NCI-H82 (cell line): ENCODE measurements around the gene PCYT1B.
A peak's percentile ranks its signal among the peaks of the same experiment; 100 is the strongest.
"Not testable (repeated sequence)": the region's sequence is repeated elsewhere in the genome, so short reads cannot be mapped to it uniquely, and the experiment has no call there.

Experiments
- DNase-seq: peaks from one replicate; lab custom pipeline; 2025; lab: John Stamatoyannopoulos, UW

PCYT1B gene

DNA sequence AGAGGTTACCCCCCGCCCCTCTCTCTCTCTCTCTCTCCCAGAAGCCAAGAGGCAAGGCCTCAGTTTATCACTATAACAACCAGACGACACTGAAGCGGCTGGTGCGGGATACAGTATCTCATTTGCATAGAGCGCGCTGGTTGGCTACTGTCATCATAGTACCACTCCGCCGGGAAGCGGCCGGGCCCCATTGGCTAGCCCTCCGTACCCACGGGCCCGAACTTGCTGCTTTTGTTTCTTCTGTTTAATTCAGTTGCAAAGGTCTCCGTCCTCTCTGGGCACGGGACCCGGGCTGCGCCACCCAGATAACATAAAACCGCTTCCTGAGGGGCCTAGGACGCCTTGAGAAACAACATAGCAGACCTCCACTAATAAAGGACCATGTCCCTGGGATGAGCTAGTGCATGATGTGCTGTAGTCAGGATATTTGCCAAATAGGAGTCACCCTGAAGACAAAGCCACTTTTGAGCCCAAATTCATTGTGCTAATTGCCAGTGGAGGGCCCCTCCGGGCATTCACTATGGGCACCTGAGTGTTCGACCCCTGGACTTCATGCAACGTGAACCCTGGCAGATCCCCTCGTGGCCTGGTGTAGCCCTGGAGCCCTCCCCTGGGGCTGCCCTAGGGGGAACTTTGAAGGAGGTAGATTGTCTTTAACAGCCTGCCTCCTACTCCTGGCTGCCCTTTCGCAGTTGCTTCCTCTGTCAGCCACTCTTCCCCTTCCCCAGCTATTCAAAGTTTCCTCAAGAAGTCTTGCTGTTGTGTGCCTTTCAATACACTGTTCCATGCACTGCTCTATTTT, at the start of gene PCYT1B:
Gene PCYT1B (minus strand): TSS at position 91 of the 802 bp plus-strand sequence. CDS start 242 bp downstream, outside the sequence.
- peak; percentile 94 for DNase-seq

- DNase-seq: peak; percentile 50
Observed at GRCh38 chrX:24696294-24696693, 49.1 kb upstream of the PCYT1B start.

GRCh38 chrX:24694825-24695224, 47.7 kb upstream of the PCYT1B start:
- peak; percentile 5 for DNase-seq

DNA sequence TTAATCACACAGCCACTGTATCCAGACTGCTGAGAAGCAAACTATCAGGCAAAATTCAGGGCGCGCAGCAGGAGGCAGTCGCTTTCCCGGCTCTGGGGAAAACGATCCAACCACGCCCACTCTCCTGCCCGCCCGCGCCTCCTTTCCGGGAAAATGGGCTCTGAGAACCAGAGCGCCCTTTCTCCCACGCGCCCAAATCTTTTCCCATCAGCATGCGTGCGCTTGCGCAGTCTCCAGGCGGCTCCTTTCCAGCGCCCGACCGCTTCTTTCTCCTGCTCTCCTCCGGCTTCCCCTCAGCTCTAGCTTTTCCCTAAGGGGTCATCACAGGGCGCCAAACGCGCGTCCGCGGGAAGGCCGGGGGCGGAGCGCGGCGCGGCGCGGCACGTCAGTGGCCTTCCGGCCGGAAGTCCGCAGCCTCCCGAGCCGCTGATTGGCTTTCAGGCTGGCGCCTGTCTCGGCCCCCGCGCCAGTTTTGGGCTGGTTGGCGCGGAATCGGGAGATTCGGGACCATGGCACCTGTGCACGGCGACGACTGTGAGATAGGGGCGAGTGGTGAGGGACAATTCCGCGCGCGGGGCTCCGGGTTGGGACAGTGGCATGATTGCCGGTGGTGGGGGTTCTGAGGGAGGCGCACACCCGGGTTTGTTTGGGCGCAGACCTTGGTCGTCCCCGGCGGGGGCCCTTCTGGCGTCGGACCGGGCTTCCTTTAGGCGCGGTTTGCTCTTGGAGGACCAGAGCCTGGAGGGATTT, 46.5 kb upstream of the PCYT1B start, which contains the start of gene POLA1:
Gene POLA1 (plus strand): TSS at position 466 of the 750 bp plus-strand sequence. CDS start 44 bp downstream, at position 510.
- peak; percentile 99 for DNase-seq

- peak; percentile 80 for DNase-seq
Observed at GRCh38 chrX:24692305-24692704, 45.2 kb upstream of the PCYT1B start.

- no peak for DNase-seq
Observed at GRCh38 chrX:24684048-24684447, 36.9 kb upstream of the PCYT1B start.

GRCh38 chrX:24682739-24683432, 35.7 kb upstream of the PCYT1B start:
- no peak for DNase-seq

DNA sequence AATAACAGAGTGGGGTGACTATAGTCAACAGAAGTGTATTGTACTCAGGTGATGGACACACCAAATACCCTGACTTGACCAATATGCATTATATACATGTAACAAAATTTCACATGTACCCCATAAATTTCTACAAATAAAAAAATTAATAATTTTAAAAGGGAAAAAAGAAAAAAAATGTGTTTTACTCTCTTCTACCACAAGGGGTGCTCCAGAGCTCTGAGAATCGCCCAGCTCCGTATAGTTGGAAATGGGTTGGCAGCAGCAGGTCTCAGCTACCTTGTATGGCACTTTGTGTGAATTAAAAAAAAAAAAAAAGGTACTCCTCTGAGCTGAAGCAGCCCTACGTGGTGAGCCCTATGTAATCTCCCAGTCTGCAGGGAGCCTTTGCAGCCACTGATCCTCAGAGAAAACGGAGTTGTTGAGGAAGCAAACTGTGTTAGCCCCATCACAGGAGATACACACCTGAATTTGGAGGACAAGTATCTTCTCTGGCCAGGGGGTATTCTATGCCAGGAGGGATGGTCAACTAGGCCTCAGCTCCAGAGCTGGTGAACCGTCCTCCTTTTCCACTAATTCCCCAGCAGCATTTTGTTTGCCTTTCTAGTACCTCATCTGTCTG, 29.4 kb upstream of the PCYT1B start:
- peak; percentile 48 for DNase-seq

DNA sequence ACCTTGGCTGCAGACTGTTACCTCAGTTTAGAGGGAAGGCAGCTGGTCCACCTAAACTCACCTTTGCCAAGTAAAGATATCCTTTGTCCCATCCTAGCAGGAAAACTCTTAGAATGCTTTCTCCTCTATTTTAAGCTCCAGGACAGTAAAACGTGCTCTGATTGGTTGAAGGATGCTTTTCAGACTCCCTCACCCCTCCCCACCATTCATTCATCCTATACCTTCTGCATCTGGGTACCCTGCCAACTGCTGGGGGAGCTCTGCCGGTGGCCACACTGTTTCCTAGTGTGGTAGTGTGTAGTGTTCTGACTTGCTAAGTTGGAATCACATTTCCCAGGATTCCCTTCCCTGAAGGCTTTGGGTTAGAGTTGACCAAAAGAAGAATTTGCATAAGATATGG, 26.3 kb upstream of the PCYT1B start:
- DNase-seq: no peak

GRCh38 chrX:24672701-24673190, 25.6 kb upstream of the PCYT1B start:
- no peak for DNase-seq

DNA sequence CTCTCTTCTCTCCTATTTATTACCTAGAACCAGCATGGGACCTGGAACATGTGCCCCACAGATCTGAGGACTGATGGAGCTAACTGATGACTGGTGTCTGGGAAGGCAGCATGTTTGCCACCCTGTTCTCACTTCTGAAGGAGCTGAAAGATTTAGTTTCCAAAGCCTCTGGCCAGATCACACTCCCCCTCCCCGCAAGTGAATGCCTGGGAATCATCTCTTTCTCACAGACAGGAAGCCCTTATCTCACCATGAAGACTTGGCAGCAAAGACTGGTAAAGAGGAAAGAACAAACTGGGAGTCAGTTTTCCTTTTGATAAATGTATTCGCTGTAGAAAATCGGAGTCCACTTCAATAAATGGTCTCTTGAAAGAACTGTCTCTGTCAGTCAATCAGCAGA, 21.0 kb upstream of the PCYT1B start:
- no peak for DNase-seq

DNA sequence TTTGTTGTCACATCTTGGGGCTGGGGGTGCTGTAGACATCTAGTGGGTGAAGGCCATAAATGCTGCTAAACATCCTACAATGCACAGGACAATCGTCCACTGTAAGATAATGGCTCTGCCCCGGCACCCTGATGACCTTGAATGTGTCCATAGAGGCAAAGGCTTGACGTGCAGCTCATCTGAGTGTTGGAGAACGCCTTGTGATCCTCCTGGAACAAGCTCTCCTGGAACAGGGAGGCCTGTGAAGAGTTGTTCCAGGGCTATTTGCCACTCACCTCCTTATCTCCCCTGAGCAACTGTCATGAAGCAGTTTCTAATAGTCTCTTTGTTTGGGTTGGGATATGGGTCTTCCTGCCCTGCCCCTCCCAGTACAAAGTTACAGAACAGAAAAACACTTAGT, 15.2 kb upstream of the PCYT1B start:
- no peak for DNase-seq

DNA sequence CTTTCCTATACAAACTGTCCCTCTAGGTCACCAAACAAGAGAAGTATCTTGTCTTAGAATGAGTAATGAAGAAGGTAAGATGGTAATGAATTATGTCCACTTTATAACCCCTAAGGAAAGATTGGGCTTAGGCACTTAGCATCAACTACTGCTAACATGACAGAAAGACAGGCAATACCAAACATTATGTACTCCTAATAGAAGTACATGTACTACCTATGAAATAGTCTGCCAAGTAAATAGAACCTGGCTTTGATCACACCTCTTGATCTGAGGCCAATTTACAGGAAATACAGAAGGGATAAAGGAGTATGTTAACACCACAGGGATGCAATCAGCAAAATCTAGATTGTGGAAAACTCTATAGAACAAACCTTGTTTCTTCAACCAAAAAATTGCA, 14.1 kb upstream of the PCYT1B start:
- DNase-seq: no peak

DNA sequence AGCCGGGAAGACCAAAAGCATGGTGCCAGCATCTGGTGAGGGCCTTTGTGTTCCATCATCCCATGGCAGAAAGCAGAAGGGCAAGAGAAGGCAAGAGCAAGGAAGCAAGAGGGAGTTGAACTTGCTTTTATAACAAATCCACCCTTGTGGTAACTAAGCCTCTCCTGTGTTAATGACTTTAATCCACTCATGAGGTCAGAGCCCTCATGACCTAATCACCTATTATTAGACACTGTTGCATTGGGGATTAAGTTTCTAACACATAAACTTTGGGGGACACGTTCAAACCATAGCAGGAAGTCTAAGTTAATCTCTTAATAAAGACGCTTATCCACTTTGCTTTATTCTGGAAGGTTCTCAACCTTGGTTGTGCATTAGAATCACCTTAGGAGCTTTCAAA, 12.5 kb upstream of the PCYT1B start:
- DNase-seq: peak; percentile 91

- DNase-seq: peak; percentile 30
Observed at GRCh38 chrX:24659106-24659505, 12.0 kb upstream of the PCYT1B start.

- peak; percentile 87 for DNase-seq
Observed at GRCh38 chrX:24658421-24658820, 11.3 kb upstream of the PCYT1B start.

- peak; percentile 62 for DNase-seq
Observed at GRCh38 chrX:24657671-24658386, 10.7 kb upstream of the PCYT1B start.

GRCh38 chrX:24655679-24656078, 8.5 kb upstream of the PCYT1B start:
- not testable (repeated sequence) for DNase-seq

- DNase-seq: no peak
Observed at GRCh38 chrX:24651783-24652182, 4.6 kb upstream of the PCYT1B start.

- no peak for DNase-seq
Observed at GRCh38 chrX:24648495-24648894, 1.3 kb upstream of the PCYT1B start.

DNA sequence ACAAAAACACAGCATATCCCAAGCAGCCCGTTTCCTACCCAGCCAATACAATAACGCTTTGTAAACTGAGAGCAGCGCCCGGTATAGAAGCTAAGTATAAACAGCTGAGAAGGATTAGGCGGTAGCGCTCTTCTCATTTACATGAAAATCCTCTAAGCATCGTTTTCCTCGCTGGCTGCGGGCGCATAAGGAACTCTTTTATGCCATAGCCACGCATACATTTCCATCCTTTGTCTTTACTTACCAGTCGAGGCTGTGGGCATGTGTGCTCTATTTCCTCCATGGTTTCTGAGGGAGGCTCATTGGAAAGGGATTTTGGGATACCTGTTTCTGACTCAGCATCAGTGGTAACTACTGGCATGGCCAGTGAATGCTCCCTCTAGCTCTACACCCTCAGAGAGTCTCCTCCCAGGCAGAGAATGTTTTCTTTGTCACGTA, 383 bp downstream of the PCYT1B start:
- peak; percentile 84 for DNase-seq
